Raji (cell line): ENCODE data around the gene TRERF1.

ENCODE experiments used
- POLR2A ChIP-seq: IDR thresholded peaks from 2 replicates; pipeline ENCODE4 v1.6.1; 2011; ENCODE audit warnings: low read depth, low read length, control low read depth; ENCODE audit not compliant: insufficient read depth

TRERF1 gene

DNA sequence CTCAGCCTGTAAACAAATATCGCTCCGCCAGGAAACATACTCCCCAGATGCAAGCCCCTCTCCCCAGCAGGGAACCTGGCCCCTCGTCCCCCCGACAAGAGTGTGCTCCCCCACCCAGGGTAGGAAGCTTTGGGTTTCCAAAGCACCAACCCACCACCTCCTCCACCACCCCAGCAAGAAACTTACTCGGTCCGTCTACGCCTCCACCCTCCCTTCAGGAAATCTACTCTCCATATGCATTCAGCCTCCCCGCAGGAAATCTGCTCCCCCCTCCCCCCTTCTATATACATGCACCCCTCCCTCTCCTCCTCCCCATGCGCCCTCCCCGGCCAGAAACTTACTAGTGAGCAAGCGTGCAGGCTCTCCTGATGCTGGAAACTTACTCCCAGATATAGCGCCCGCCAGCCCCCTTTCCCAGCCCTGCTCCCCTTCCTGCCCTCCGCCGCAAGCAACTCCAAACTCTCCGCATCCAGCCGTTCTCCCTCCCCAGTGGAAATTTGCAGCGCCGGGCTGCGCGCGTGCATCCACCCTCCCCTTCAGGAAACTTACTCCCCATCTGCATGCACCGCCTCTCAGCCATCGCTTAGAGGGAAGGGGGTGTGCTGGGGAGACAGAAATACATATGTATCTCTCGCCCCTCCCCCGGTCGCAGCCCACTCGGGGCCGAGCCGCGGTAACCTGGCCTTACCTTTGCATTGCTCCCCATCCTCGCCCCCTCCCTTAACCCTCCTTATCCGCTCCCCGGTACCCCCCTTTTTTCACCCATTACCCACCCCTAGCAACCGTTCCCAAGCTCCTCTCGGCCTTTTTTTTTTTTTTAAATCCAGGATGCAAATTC, at the start of gene TRERF1:
TRERF1 (minus strand) TSS at position 594 of the 838 bp plus-strand sequence. CDS start 182,336 bp downstream, outside the sequence.
- TF ChIP-seq POLR2A = no peak

- TF ChIP-seq POLR2A = no peak
Observed at GRCh38 chr6:42498473-42499128, 46.9 kb upstream of the TRERF1 start.

GRCh38 chr6:42493914-42494539, 42.3 kb upstream of the TRERF1 start:
- no peak for TF ChIP-seq POLR2A

GRCh38 chr6:42488129-42488528, 36.4 kb upstream of the TRERF1 start:
- no peak for TF ChIP-seq POLR2A

DNA sequence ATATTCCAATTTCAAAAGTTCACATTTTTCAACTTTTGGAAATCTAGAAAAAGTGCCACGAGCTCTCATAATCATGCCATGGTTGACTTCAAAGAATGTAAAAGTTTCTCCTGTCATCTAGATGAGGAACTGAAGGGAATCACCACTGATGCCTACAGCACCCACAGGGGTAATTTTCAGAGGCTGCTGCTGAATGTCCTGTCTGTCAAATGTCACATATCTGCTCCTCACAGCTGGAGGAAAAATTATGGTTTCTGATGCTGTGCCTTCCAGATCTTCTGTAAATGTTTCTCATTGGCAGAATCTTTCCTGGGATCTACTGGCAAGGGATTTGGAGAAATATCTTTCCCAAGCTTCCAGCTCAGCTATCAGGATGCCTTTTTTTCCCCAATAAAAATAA, 32.5 kb upstream of the TRERF1 start:
- no peak for TF ChIP-seq POLR2A

GRCh38 chr6:42482174-42482573, 30.4 kb upstream of the TRERF1 start:
- no peak for TF ChIP-seq POLR2A

DNA sequence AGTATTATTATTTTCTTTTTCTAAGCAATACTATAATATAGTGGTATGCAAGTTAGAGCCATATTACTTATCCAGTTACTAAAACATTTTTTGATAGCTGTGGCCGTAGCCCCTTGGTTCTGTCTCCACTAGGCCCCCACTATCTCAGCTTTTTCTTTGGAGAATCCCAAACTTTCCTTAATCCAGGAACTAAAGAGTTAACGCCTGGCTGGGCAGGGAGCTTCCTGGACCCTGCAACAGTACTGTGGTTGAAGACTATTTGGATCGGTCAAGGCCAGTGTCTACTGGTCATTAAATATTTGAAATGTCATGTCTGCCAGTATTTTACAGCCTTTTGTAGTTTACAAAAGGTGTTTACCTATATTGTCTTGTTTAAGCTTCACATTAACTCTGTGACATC, 20.0 kb upstream of the TRERF1 start:
- TF ChIP-seq POLR2A = no peak

- TF ChIP-seq POLR2A = no peak
Observed at GRCh38 chr6:42471142-42471541, 19.4 kb upstream of the TRERF1 start.

- no peak for TF ChIP-seq POLR2A
Observed at GRCh38 chr6:42468273-42468672, 16.5 kb upstream of the TRERF1 start.

- TF ChIP-seq POLR2A = no peak
Observed at GRCh38 chr6:42467651-42468050, 15.9 kb upstream of the TRERF1 start.

GRCh38 chr6:42462474-42462972, 10.8 kb upstream of the TRERF1 start:
- no peak for TF ChIP-seq POLR2A

GRCh38 chr6:42460883-42461282, 9.2 kb upstream of the TRERF1 start:
- TF ChIP-seq POLR2A = no peak

DNA sequence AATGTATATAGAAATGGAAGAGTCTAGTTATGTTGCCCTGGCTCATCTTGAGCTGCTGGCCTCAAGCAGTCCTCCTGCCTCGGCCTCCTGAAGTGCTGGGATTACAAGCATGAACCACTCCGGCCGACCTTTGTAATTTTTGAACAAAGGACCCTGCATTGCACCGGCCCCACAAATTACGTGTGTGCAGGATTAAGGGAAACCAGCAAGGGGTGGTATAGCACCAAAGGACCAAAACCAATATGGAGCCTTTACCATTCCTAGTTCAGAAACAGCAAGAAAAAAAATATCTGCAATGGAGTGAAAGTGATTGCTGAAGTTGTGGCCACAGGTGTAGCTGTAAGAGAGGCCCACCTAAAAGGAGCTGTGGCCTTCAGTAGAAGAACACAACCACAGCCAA, 8.2 kb upstream of the TRERF1 start:
- no peak for TF ChIP-seq POLR2A

GRCh38 chr6:42454428-42454791, 2.7 kb upstream of the TRERF1 start:
- TF ChIP-seq POLR2A = no peak

DNA sequence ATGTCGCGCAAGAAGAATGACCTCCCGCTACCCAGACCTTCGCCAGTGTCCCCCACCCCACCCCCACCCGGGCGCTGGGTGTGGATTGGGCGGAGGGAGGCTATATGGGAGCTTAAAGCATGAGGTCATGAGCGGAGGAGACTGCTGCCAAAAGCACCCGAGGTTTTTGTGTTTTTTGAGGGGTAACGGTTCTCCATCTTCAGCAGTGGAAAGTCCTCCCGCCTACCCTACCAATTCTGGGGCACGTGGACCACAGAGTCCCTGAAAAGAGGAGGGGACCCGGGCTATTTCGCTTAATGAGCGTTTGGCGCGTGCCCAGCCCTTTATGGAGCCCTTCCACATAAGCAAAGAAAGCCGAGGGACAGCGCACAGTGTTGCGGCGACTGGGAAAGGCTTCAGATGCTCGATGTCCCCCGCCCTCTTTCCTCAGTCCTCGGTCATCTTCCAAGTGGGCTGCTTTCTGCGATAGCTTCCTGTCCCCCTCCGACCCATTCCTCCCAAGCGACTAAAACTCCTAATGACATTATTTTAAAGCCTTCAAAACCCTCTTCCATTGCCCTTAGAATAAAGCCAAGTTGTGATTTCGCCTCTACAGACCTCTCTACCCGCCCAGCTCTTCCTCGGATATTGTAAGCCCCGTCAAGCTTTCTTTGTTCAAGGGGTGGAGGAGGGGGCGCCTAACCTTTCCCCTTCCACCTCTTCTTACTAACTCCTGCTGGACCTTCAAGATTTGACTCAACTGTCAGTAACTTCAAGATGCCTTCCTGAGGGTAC, 2.1 kb upstream of the TRERF1 start:
- no peak for TF ChIP-seq POLR2A

- TF ChIP-seq POLR2A = peak; percentile 75
Observed at GRCh38 chr6:42453031-42453653, 1.4 kb upstream of the TRERF1 start.
